CD4-positive, alpha-beta T cell treated with Interleukin-21 for 1 hour (primary cell): ENCODE results near the gene PKDREJ.
"Not testable (repeated sequence)": the region's sequence is repeated elsewhere in the genome, so short reads cannot be mapped to it uniquely, and the experiment has no call there.

ENCODE experiments used
- DNase-seq: peaks from one replicate; pipeline ENCODE4 v3.0.0-alpha.2; 2020

The PKDREJ gene

DNA sequence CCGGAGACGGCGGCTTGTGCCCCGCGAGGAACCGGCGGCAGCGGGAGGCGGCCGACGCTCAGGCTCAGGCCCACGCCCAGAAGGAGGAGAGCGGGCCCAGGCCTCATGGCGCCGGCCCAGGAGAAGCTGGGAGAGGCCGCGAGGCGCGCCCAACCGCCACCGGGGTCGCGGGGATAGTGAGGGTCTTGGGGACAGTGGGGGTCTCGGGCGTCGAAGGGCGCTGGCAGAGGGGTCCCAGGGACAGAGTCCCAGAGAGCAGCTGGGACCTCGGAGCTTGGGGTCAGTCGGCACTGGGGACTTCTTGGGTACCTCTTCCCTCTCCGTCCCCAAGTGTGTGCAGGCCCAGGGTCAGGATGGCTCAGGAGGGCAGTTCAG lies at the start of gene PKDREJ:
PKDREJ (minus strand) TSS at position 128 of the 375 bp plus-strand sequence; CDS start at position 107, 21 bp downstream.
- no peak for DNase-seq

- not testable (repeated sequence) for DNase-seq
Measured at GRCh38 chr22:46312848-46313247, 49.7 kb upstream of the PKDREJ start.

- DNase-seq: no peak
Measured at GRCh38 chr22:46312056-46312455, 48.9 kb upstream of the PKDREJ start.

- DNase-seq: no peak
Measured at GRCh38 chr22:46309526-46310085, 46.5 kb upstream of the PKDREJ start.

- no peak for DNase-seq
Measured at GRCh38 chr22:46308283-46308988, 45.3 kb upstream of the PKDREJ start.

DNA sequence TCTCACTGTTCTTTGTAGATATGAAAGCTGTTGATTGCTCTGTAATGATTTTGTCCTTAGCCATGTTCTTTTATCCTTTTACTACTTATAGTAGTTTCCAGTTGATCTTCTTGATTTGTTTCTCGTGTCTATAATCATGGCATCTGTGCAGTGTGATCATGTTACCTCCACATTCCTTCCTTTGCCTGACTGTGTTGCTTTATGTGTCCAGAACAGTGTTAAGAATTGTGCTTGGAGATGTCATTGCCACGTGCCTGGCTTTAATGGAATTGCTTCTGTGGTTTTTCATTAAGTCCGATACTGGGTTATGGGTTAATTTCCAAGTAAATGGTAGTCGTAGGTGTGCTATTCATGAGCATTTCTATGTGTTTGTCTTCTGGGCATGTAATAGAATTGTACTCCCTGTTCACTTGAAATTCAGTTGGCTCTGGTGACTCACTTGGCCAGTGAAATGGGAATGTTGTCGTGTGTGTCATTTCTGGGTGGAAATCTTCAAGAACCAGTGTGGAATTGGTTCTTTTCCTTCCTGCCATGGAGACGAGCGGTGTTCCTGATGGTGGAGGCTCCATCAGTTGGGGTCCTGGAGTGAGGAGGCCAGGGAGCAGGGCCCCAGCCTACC lies 40.3 kb upstream of the PKDREJ start:
- no peak for DNase-seq

- DNase-seq: no peak
Measured at GRCh38 chr22:46300491-46300890, 37.3 kb upstream of the PKDREJ start.

- no peak for DNase-seq
Measured at GRCh38 chr22:46299101-46299500, 36.0 kb upstream of the PKDREJ start.

GRCh38 chr22:46297151-46297812 lies 34.1 kb upstream of the PKDREJ start:
- DNase-seq: no peak

DNA sequence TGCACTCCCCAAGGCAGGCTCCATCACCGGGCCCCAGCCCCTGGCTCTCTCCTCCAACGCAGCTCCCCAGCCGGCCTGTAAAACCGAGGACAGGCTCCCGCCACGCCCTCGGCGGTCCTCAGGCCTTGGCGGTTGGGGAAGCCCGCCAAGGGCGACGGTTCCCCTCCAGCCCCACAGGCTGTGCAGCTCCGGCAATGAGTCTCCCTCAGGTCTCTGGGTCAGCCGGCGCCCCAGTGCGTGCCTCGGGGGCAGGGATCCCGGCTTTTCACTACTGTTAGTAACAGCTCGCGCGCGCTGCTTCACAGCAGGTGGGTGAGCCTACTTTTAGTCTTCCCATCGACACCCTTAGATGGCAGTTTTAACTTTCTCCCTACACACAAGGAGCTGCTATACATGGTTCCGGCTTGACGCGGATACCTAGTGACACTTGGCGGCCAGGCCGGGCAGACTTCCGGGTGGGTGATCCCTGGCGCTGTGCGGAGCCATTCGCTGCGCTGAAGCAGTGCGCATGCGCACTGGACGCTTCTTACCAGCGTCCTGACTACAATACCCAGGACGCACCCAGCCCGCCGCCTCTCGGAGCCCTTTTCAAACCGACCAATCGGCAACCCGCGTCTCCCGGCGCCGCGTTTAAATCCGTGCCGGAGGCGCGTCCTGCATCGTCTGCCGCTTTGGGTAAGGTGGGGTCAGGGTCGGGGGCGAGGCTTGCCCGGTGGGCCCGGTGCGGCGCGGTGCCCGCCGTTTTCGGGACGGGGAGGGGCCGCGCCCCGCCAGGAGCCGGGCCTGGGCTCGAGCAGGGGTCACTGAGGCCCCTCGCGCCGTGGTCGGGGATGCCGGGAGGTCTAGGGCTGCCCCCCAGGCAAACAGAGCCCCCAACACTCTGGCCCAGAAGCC lies 33.4 kb upstream of the PKDREJ start, which contains the start of gene GTSE1:
GTSE1 (plus strand) TSS at position 614 of the 894 bp plus-strand sequence. CDS start 531 bp downstream, outside the sequence.
- DNase-seq: peak; percentile 98

DNA sequence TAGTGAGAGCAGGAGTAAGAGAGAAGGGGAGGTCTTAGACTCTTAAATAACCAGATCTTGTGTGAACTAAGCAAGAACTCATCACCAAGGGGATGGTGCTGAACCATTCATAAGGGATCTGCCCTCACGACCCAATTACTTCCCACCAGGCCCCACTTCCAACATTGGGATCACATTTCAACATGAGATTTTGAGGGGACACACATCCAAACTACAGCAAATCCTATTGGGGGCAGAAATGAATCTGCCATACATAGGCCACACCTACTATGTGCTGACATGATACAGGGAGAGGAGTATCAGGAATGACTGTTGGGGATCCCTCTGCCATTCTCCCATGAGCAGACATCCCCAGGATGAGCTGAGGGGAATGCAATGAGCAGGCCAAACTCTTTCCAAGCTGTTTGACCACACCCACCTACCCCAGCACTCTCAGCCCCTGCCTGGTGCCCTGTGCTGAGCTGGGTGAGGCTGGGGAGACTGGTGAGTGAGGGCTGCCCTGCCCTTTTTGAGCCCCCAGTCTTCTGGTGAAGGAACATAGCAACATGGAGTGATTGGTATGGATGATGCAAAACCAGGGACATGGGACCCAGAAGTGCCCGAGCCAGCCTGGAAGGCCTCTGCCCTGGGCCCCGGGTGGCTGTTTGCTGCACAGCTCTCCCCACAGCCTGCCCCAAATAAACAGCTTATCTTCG lies 32.3 kb upstream of the PKDREJ start:
- DNase-seq: no peak

DNA sequence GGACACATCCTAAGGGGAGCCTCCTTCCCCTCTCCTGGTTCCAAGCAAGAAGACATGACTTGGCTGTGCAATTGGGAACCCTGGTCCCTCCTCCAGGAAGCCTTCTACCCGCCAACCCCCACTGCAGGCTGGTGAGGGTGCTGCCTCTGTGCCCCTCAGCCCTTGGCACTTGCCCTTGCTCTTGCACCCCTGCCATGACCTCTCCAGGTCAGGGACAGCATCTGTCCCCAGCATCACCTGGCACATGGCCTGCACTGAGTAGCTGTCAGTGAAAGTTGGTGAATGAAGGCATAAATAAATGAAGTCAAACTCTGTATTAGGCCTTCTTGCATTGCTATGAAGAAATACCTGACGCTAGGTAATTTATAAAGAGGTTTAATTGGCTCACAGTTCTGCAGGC lies 31.6 kb upstream of the PKDREJ start:
- DNase-seq: no peak

- no peak for DNase-seq
Measured at GRCh38 chr22:46293577-46294260, 30.6 kb upstream of the PKDREJ start.

GRCh38 chr22:46292732-46293131 lies 29.6 kb upstream of the PKDREJ start:
- no peak for DNase-seq

GRCh38 chr22:46292173-46292572 lies 29.0 kb upstream of the PKDREJ start:
- DNase-seq: no peak

DNA sequence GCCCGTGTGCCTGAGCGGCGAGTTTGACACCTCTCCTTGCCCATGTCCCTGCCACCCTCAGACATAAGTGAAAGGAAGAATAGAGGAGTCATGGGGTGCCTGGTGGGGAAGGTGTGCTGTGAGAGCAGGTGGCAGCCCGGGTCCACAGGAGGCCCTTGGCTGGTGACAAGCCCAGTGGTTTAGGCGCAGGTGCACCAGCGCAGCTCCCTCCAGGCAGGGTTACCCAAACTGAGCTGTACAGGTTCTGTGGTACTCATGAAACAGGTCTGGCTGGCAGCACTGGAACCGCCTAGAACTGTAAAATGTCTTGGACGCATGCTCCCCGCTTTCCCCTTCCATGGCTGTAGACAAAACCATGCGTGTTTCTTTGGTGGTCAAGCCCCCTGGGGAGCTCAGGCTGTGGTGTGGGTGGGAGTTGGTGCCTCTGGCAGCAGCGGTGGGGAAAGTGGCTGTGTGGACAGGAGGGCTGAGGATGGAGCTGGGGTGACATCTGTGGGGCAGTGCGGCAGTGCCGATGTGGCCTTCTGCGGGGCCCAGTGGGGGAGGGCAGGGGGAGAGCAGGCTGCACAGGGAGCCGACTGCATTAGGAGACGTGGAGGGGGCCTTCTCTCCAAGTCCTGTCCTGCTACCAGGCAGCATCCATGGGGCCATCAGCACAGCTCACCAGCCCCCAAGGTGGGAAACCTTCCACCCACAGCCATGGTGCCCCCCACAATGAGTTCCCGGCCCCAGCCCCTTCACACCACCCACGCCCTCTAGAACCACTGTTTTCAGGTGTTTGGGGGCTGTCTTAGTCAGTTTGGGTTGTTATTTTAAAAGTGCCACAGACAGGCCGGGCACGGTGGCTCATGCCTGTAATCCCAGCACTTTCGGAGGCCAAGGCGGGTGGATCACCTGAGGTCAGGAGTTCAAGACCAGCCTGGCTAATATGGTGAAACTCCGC lies 28.0 kb upstream of the PKDREJ start:
- no peak for DNase-seq

- DNase-seq: peak; percentile 15
Measured at GRCh38 chr22:46290121-46290842, 27.1 kb upstream of the PKDREJ start.

- DNase-seq: peak; percentile 57
Measured at GRCh38 chr22:46289244-46289891, 26.2 kb upstream of the PKDREJ start.

- no peak for DNase-seq
Measured at GRCh38 chr22:46288846-46289243, 25.7 kb upstream of the PKDREJ start.
